GM18873 (cell line): ENCODE results near the gene SDC3.
"Not testable (repeated sequence)": the region's sequence is repeated elsewhere in the genome, so short reads cannot be mapped to it uniquely, and the experiment has no call there.

Experiments
- ATAC-seq: cut with Tn5 transposase; IDR thresholded peaks from one replicate; pipeline ENCODE4 v1.9.1; 2021; ENCODE audit warnings: mild to moderate bottlenecking, moderate library complexity, moderate number of reproducible peaks; ENCODE audit not compliant: unreplicated experiment, low FRiP score

Gene SDC3, protein sequence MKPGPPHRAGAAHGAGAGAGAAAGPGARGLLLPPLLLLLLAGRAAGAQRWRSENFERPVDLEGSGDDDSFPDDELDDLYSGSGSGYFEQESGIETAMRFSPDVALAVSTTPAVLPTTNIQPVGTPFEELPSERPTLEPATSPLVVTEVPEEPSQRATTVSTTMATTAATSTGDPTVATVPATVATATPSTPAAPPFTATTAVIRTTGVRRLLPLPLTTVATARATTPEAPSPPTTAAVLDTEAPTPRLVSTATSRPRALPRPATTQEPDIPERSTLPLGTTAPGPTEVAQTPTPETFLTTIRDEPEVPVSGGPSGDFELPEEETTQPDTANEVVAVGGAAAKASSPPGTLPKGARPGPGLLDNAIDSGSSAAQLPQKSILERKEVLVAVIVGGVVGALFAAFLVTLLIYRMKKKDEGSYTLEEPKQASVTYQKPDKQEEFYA

GRCh38 chr1:30908696-30909364 is at the start of gene SDC3:
Gene SDC3 (minus strand): TSS chr1:30908758. CDS start chr1:30908586, 172 bp downstream.
- ATAC-seq, result no peak

DNA sequence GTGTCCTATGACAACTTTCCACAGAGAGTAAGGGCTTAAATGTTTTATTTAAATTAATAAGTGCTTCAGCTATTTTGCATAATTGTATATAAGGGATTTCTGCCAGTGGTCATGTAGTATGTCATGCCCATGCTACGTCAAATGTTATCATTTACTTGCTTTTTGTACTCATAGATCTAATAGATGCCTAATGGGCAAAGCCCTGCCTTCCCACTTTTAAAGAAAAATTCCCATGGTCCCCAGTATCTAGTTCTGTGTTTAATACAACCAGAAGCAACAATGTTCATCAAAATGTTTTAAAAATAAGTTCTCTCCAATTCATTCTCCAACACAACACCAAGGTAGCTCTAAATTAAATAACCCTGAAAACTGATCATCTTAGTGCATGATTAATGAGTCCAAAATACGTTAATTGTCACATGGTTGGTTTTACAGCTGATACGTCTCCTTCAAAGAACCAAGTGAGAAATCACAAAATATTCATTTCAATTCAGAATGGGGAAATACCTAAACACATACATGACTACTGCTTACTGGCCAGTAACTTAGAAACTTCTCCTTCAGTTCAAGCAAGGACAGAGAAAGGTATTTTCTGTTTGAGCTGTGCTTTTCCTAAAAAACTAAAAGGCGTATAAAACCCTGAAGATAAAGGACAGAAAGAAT is 49.1 kb upstream of the SDC3 start:
- no peak for ATAC-seq

GRCh38 chr1:30955448-30956015 is 47.0 kb upstream of the SDC3 start:
- no peak for ATAC-seq

DNA sequence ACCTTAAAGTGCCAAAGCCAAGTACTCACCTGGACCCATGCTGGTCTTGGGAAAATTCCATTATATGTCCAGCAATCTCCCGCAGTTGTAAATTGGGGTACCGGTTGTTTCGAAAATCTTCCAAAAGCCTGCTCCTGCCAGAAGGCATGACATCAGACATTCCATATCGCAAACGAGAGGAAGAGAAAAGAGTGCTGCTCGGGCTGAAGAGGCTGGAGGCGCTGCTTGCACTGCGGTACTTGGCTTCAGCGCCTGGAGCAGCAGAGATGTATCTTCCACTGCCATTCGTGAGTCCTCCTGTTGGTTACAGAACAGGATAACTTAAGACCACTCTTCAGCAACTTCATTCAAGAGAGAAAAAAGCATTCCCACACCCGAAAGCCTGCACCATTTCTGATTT is 45.1 kb upstream of the SDC3 start:
- ATAC-seq, result no peak

- ATAC-seq, result no peak
Observed at GRCh38 chr1:30952098-30952497, 43.5 kb upstream of the SDC3 start.

DNA sequence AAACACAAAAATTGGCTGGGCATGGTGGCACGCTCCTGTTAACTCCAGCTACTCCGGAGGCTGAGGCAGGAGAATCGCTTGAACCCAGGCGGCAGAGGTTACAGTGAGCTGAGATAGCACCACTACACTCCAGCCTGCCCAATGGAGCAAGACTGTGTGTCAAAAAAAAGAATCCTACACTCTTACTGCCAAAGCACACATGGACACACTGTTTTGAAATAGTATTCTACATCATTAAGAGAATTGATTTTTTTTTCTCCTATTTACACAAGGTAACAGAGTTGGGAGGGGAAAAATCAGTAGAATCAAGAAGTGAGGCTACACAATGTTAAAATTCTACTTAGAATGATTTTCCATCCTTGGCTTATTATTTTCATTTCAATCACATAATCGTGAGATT is 42.1 kb upstream of the SDC3 start:
- no peak for ATAC-seq

GRCh38 chr1:30950053-30950452 is 41.5 kb upstream of the SDC3 start:
- no peak for ATAC-seq

- ATAC-seq, result not testable (repeated sequence)
Observed at GRCh38 chr1:30949487-30949838, 40.9 kb upstream of the SDC3 start.

GRCh38 chr1:30948813-30949486 is 40.4 kb upstream of the SDC3 start:
- not testable (repeated sequence) for ATAC-seq

DNA sequence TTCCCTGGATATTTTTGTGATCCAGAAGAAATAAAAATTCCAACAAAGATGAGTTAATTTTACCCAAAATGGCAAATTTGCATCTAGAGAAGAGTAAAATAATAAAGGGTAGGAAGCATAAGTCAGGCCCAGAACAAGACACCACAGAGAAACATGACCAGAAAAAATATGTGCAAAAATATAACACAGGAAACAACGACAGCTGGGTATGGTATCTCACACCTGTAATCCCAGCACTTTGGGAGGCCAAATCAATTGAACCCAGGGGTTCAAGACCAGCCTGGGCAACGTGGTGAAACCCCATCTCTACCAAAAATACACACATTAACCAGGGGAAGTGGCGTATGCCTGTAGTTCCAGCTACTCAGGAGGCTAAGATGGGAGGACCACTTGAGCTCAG is 39.7 kb upstream of the SDC3 start:
- no peak for ATAC-seq

DNA sequence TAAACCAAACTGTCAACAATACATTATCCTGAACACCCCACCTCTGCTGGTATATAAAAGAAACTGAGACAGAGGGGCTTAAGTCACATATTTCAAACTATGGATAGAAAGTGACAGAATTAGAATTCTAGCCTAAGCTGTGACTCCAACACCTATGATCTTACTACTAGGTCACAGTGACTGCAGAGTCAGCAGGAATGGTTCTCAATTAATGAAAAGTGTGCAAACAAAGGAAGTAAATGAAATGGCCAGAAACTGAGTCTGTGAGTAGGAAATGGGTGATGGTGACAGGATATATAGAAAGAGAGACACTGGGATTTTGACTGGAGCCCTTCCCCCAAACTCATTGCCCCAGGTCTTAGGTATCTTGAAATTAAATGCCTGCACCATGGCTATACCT is 38.7 kb upstream of the SDC3 start:
- no peak for ATAC-seq

DNA sequence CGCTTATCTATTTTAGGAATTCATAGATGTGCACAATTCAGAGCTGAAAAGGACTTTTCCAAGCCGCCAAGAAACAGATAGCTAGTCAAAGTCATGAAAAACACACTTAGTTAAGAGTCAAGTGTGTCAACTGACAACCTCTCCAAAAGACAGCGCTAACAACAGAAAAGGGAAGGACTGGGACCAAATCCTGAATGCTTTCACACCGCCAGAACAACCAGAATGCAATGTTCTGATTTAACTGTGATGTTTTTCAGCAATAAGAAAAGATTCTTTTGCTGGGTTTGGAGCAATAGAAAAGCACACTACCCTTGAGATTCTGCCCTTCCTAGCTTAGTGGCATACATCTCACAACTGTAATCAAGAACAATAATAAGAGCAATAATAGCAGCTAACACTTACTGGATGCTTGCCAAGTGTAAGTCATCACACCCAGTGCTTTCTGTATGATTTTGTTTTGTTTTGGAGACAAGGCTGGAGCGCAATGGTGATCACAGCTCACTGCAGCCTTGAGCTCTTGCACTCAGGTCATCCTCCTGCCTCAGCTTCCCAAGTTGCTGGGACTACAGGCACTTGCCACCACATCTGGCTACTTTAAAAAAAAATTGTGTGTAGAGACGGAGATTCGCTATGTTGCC is 33.9 kb upstream of the SDC3 start:
- no peak for ATAC-seq

DNA sequence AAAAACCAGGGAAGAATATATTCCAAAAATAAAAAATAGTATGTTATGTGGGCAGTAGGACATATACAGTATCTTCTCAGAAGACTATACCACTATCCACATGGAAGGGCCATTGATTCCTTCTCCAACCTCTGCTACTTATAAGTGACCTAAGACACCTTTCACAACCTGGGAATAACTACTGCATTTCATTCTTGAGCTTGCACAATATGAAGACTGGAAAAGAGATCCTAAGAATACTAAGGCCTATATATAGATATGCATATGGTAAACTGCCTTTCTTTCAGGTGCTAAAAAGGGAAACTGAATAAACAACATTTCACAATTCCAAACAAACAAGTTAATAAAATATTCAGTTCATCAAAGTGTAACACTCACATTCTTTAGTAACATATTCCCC is 32.0 kb upstream of the SDC3 start:
- ATAC-seq, result no peak

DNA sequence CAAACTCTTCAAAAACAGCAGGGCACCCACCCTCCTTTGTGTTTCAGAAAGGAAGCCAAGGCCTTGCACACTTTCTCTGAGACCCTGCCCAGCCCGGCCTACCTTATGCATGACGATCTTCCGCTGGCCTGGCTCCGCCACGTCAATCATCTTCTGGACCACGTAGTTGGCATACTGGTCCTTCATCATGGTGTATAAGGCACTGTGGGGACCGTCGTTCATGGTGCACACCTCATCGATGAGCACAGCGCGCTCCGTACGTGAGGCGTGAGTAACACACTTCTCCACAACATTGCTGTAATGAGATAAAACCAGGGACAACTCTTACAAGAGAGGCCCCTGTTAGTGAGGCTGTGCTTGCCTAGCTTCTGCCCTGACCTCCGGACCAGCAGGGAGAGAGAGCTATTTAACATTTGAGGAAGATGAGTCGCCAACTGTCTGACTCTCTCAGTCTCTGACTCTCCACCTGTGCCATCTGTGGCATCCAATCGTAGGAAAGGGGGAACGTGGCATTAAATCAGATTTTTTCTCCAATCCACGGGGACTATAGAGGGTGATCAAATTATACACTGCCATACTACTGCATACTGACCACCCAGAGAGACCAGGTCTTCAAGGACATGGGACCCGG is 28.1 kb upstream of the SDC3 start:
- ATAC-seq, result no peak

DNA sequence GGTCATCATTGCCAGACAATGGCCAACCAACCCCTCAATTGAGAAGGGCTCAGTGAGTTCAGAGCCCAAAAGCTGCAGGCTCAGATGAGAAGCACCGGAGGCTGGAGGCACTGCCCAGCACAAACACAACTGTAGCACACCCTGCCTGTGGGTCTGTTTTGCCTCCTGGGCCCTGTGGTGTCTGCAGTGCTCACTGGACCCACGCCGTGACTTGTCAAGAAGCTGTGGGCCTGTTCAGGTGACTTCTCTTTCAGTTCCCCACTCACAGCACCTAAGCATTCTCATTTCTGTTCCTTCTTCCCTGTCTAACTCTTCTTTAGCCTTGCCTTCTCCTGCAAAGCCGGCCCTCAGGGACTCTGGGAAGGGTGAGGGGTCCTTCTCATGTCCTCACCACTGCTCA is 27.2 kb upstream of the SDC3 start:
- not testable (repeated sequence) for ATAC-seq

GRCh38 chr1:30934613-30935012 is 26.1 kb upstream of the SDC3 start:
- no peak for ATAC-seq

- no peak for ATAC-seq
Observed at GRCh38 chr1:30933874-30934252, 25.3 kb upstream of the SDC3 start.

DNA sequence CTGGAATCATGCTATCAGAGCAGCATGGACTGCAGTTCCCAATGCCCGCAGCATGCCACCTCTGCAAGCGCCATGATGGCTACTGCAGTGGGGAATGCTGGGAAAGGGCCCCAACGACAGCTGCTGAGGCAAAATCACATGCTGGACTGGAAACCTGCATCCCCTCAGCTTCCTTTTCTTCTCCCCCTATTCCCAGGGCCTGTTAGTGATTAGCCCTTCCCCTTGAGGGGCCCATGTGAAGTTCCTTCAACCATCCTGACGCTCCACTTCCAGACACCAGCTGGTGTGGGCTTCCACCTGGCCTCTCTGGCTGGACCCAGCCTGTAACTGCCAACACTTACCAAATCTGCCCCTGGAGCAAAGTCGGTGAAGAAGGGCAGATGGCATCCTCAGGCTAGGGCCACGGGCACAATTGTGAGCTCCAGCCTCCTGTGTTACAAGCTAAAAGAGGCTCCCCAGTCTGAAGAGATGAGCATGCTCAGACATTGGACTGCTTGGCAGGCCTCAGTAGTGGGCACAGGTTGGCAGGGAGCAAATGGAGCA is 22.1 kb upstream of the SDC3 start:
- ATAC-seq, result no peak

DNA sequence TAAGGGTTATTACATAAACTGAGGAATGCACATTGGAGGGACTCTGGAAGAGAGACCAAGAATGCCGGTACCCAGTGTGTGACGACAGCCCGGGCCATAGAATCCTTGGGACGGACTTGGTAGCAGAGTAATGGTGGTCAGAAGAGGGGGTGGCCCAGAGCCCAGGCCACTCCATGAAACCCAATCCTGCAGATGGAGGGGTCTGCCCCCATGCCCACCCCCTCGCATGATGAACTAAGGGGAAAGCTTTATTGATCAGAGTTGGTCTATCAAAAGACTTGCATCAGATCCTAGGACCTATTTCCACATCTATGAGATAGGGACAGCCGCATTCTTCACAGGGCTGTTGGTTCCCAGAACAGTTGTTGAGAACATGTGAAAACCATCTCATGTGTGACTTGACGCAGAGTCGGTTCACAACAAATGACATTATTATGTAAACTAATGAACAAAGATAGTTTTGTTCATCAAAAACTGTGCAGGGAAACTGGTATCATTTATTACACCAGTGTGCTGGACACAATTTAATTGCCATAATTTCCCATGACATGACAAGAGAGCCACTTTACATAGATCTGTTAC is 21.5 kb upstream of the SDC3 start:
- ATAC-seq, result no peak
